22Rv1 (cell line): ENCODE measurements around the gene GJD4.
A peak's percentile ranks its signal among the peaks of the same experiment; 100 is the strongest.

Experiments
- ZFX ChIP-seq: fragments of 450-650 bp; IDR thresholded peaks from 2 replicates; pipeline ENCODE4 v1.6.1; 2017; ENCODE audit warnings: antibody characterized with exemption, borderline replicate concordance
- TF ChIP-seq, protein P1 (sequence below): fragments of 450-650 bp; IDR thresholded peaks from 2 replicates; pipeline ENCODE4 v1.5.1; 2017; ENCODE audit warnings: mild to moderate bottlenecking

DNA sequence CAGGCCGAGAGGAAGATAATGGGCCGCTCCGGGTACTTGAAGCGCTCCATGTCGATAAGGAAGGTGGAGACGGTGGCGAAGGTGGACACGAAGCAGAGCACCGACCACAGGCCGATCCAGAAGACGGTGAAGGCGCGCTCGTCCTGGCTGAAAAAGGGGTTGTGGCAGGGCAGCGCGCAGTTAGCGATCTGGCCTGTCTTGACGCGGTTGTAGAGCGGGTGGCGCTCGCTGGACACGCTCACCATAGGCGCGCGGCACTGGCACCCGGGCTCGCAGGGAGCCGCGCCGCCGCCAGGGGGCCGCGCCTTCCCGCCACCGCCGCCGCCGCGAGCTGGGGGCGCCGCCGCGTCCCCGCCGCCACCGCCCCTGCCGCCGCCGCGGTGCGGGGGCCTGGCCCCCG is 35.3 kb downstream of the GJD4 start:
- TF ChIP-seq, protein P1, sequence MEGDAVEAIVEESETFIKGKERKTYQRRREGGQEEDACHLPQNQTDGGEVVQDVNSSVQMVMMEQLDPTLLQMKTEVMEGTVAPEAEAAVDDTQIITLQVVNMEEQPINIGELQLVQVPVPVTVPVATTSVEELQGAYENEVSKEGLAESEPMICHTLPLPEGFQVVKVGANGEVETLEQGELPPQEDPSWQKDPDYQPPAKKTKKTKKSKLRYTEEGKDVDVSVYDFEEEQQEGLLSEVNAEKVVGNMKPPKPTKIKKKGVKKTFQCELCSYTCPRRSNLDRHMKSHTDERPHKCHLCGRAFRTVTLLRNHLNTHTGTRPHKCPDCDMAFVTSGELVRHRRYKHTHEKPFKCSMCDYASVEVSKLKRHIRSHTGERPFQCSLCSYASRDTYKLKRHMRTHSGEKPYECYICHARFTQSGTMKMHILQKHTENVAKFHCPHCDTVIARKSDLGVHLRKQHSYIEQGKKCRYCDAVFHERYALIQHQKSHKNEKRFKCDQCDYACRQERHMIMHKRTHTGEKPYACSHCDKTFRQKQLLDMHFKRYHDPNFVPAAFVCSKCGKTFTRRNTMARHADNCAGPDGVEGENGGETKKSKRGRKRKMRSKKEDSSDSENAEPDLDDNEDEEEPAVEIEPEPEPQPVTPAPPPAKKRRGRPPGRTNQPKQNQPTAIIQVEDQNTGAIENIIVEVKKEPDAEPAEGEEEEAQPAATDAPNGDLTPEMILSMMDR: peak; percentile 59
- TF ChIP-seq ZFX: no peak
